ENCODE measurements around the gene GATAD2B.
"Not testable (repeated sequence)": the region's sequence is repeated elsewhere in the genome, so short reads cannot be mapped to it uniquely, and the experiment has no call there.

Gene GATAD2B

DNA sequence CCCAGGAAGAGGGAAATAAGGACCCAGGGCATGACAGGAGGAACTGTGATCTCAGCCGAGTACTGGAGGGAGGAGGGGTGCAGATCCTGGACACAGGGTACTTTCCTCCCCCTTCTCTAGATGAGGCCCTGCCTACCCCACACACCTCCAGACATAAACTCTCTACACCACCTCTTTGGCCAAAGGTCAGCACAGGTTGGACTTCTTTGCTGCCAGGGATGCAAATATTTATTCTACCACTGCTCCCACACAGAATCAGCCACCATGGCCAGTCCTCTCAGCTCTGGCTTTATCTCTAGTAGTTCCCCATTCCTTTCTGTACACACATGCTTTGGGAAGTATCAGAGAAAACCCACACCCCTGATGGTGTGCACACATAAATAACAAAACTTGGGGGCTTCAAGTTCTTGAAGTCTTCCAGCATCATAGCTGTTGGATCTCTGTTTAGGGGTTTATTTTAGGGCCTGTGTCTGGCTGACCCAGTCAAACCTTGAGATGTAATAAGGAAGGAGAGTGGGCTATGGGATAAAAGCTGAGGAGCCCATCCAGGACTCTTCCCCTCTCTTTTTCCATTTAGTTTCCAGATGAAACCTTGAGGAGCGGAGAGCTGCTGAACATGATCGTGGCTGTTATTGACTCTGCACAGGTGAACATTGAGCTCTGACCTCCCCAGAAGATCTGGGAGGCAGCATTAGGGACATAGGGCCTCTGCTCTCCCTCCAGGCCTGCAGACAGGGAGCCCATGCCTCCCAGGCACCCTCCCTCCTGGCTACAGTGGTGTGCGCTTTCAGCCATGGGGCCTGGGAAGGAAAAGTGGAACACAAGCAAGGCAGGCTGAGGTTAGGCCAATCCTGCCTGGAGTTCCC lies 154.2 kb downstream of the GATAD2B start:
- Histone ChIP-seq H3K27me3 (ENCODE audit: insufficient read depth, low read length, poor library complexity, severe bottlenecking) (no peaks in the 10 kb centered on the region), H3F3A (ENCODE audit: low read depth) (no peaks in the 10 kb centered on the region), H2AFZ (ENCODE audit: low read length) (no peak overlapping the region), H3K79me2 (ENCODE audit: insufficient read depth, low read length) (no peaks in the 10 kb centered on the region), H3K4me1 (ENCODE audit: insufficient read depth, low read length, poor library complexity, severe bottlenecking) (peaks cover 17% of the 10 kb centered on the region), H3K9me2 (replicated peaks; ENCODE audit: low read depth, low read length) (no peaks in the 10 kb centered on the region), H3K9me3 (ENCODE audit: insufficient read depth, low read depth, low read length) (no peaks in the 10 kb centered on the region), H3K36me3 (ENCODE audit: insufficient read depth, low read length) (peaks cover 34% of the 10 kb centered on the region; the same call in 1 of the 2 replicates), H3K9ac (ENCODE audit: low read depth, low read length, poor library complexity, severe bottlenecking) (no peak overlapping the region), H4K20me1 (ENCODE audit: insufficient read depth, low read length, poor library complexity, severe bottlenecking) (no peaks in the 10 kb centered on the region), H3K4me3 (ENCODE audit: low read length, poor library complexity, severe bottlenecking) (no peak overlapping the region), H3K4me2 (ENCODE audit: low read depth, low read length, poor library complexity, severe bottlenecking) (no peak overlapping the region)
- TF ChIP-seq, protein P1, sequence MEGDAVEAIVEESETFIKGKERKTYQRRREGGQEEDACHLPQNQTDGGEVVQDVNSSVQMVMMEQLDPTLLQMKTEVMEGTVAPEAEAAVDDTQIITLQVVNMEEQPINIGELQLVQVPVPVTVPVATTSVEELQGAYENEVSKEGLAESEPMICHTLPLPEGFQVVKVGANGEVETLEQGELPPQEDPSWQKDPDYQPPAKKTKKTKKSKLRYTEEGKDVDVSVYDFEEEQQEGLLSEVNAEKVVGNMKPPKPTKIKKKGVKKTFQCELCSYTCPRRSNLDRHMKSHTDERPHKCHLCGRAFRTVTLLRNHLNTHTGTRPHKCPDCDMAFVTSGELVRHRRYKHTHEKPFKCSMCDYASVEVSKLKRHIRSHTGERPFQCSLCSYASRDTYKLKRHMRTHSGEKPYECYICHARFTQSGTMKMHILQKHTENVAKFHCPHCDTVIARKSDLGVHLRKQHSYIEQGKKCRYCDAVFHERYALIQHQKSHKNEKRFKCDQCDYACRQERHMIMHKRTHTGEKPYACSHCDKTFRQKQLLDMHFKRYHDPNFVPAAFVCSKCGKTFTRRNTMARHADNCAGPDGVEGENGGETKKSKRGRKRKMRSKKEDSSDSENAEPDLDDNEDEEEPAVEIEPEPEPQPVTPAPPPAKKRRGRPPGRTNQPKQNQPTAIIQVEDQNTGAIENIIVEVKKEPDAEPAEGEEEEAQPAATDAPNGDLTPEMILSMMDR (conservative IDR thresholded peaks at IDR 0.05; ENCODE audit: low read length) = no peak
- TF ChIP-seq EZH2phosphoT487 (IDR thresholded peaks at IDR 0.05; ENCODE audit: borderline replicate concordance) = no peak

GRCh38 chr1:153767519-153767918 lies 155.3 kb downstream of the GATAD2B start:
- Histone ChIP-seq H3K4me1 (ENCODE audit: insufficient read depth, low read length, poor library complexity, severe bottlenecking) (peaks cover 17% of the 10 kb centered on the region), H3K27me3 (ENCODE audit: insufficient read depth, low read length, poor library complexity, severe bottlenecking) (no peaks in the 10 kb centered on the region), H3K4me3 (ENCODE audit: low read length, poor library complexity, severe bottlenecking) (no peak overlapping the region), H3F3A (ENCODE audit: low read depth) (no peaks in the 10 kb centered on the region), H3K4me2 (ENCODE audit: low read depth, low read length, poor library complexity, severe bottlenecking) (no peak overlapping the region), H3K9ac (ENCODE audit: low read depth, low read length, poor library complexity, severe bottlenecking) (no peak overlapping the region), H2AFZ (ENCODE audit: low read length) (no peak overlapping the region), H3K9me2 (replicated peaks; ENCODE audit: low read depth, low read length) (no peaks in the 10 kb centered on the region), H3K36me3 (ENCODE audit: insufficient read depth, low read length) (peaks cover 31% of the 10 kb centered on the region; the same call in 1 of the 2 replicates), H3K9me3 (ENCODE audit: insufficient read depth, low read depth, low read length) (no peaks in the 10 kb centered on the region), H4K20me1 (ENCODE audit: insufficient read depth, low read length, poor library complexity, severe bottlenecking) (no peaks in the 10 kb centered on the region), H3K79me2 (ENCODE audit: insufficient read depth, low read length) (no peaks in the 10 kb centered on the region)
- TF ChIP-seq EZH2phosphoT487 (IDR thresholded peaks at IDR 0.05; ENCODE audit: borderline replicate concordance) = no peak
- TF ChIP-seq, protein P1 (conservative IDR thresholded peaks at IDR 0.05; ENCODE audit: low read length) = no peak

DNA sequence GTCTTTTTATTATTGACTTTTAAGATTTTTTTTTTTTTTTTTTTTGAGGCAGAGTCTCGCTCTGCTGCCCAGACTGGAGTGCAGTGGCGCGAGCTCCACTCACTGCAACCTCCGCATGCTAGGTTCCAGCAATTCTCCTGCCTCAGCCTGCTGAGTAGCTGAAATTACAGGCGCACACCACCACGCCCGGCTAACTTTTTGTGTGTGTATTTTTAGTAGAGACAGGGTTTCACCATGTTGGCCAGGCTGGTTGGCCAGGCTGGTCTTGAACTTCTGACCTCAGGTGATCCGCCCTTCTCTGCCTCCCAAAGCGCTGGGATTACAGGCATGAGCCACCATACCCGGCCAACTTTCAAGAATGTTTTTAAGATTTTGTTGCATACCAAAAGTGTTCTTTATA lies 156.1 kb downstream of the GATAD2B start:
- H2AFZ ChIP-seq (ENCODE audit: low read length); H3K4me2 ChIP-seq (ENCODE audit: low read depth, low read length, poor library complexity, severe bottlenecking); H3K9me3 ChIP-seq (ENCODE audit: insufficient read depth, low read depth, low read length); H3K9ac ChIP-seq (ENCODE audit: low read depth, low read length, poor library complexity, severe bottlenecking); H4K20me1 ChIP-seq (ENCODE audit: insufficient read depth, low read length, poor library complexity, severe bottlenecking); H3K27me3 ChIP-seq (ENCODE audit: insufficient read depth, low read length, poor library complexity, severe bottlenecking); H3K79me2 ChIP-seq (ENCODE audit: insufficient read depth, low read length); H3K9me2 ChIP-seq (replicated peaks; ENCODE audit: low read depth, low read length); H3K4me3 ChIP-seq (ENCODE audit: low read length, poor library complexity, severe bottlenecking); H3F3A ChIP-seq (ENCODE audit: low read depth): not testable (repeated sequence)
- Histone ChIP-seq H3K36me3 (ENCODE audit: insufficient read depth, low read length) (peaks cover 27% of the 10 kb centered on the region; the same call in 1 of the 2 replicates), H3K4me1 (ENCODE audit: insufficient read depth, low read length, poor library complexity, severe bottlenecking) (peaks cover 16% of the 10 kb centered on the region)

Measured in Loucy (cell line).